ENCODE data around the gene SLC35F5. TPM values are rescaled to one million over a fixed set of nuclear protein-coding genes. Genes with fewer than 3 reads are reported as not detected.
"Not testable (repeated sequence)": the region's sequence is repeated elsewhere in the genome, so short reads cannot be mapped to it uniquely, and the experiment has no call there.

Gene SLC35F5
- total RNA-seq, 1 experiment from 2014 or later = 39.6 TPM

DNA sequence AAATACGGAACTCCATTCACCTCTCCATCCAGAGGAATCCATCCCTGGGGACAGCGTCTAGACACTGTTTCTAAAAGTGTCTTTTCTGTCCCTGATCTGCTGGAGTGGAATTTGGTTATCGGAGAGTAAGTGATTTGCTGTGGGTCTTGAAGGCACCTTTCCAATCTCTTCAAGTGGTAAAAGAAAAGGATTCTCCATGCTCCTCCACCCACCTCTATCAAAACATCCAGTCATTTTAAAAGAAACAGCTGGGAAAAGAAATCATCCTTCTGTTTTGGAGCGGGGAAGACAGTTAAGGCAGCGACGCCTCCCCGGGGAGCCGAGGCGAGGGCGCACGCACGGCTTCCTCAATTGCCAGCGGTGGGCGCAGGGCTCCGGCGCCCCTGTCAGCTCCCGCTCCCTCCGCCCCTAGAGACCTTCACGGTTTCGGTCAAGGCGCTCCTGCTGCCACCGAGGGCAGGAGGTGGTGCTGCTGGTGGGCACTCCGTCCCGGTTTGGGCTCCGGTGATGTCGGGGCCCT is 547 bp downstream of the SLC35F5 start:
- peak; percentile 56 for DNase-seq (ENCODE audit: low spot score)

DNA sequence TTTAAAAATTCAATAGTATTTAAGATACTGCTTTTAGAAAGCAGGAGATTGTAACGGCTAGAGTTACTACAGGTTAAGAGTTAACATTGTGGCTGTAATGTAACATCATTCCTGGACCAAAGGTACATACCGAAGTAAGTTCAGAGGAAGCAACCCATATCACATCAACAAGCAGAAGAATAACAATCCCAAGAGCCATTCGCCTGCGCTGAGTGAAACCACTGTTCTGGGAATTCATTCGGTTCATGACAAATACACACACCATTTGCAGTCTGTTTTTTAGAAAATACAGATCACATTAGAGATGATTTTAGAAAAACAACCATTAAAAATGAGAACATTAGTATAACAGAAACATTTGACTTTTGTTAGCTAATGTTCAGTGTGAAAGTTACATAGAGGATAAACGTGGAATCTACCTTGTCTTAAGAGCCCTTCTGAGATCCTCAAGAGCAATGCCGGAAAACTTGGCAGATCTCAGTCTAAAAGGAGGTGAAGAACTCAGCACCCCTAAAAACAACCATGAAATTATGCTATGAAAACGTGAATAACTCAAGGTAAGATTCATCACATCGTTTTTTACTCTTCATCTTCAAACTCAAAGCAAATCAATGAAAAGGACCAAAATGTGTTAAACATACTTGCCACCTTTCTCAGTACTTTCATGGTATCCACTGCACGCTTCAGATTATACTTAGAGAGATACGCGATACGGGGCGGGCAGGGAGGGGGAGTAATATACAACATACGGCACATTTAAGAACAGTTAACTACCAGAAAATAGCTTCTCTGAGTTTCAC is 1.2 kb downstream of the SLC35F5 start:
- peak; percentile 37 for DNase-seq (ENCODE audit: low spot score)

DNA sequence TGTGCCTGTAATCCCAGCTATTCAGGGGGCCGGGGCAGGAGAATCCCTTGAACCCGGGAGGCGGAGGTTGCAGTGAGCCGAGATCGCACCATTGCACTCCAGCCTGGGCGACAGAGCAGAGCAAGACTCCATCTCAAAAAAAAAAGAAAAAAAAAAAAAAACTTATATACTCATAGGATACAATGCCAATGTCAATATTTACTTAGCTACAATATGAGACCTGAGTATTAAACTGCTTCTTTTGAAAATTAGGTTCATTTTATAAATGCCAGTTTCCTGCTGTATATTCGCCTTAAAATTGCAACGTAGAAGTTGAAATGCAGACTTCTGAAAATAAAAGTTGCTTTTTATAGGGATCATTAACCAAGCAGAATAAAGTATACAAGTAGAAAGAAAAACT is 2.3 kb downstream of the SLC35F5 start:
- DNase-seq (ENCODE audit: low spot score) = no peak

DNA sequence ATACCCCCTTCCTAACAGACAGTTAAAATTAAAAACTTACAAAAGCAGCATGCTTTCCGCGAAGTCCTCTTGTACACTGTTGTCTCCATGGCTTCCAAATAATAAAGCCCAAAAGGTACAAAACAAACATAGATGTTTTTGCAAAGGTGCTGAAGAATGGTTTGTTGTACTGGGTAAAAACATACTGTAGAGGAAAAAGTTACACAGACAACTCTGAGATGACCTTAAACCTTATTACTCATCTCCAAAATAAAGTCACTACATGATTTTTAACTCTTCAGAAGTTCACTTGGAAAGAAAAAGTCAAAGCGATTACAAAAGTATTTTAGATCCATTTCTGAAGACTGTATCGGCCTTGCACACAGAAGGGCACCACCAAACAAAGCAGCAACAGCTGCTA is 6.1 kb downstream of the SLC35F5 start:
- no peak for DNase-seq (ENCODE audit: low spot score)

DNA sequence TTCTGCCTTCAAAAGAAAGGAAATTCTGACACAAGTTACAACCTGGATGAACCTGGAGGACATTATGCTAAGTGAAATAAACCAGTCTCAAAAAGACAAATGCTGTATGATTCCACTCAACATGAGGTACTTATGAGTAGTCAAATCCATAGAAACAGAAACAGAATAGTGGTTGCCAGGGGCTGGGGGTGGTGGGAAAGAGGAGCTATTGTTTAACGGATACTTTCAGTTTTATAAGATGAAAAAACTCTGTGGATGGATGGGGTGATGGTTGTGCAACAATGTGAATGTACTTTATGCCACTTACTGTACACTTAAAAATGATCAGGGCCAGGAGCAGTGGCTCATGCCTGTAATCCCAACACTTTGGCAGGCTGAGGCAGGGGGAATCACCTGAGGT is 15.4 kb downstream of the SLC35F5 start:
- DNase-seq (ENCODE audit: low spot score) = no peak

DNA sequence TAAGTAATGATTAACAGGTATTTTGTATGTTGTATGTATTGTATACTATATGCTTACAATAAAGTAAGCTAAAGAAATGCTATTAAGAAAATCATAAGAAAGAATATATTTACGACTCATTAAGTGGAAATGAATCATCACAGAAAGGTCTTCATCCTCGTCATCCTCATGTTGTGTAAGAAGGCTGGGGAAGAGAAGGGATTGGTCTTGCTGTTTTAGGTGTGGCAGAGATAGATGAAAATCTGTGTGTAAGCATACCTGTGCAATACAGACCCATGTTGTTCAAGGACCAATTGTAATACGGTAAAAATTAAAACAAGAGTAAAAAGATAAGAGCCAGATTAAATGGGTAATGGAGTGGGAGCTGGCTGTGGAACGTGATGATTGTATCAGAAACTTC is 16.6 kb downstream of the SLC35F5 start:
- no peak for DNase-seq (ENCODE audit: low spot score)

DNA sequence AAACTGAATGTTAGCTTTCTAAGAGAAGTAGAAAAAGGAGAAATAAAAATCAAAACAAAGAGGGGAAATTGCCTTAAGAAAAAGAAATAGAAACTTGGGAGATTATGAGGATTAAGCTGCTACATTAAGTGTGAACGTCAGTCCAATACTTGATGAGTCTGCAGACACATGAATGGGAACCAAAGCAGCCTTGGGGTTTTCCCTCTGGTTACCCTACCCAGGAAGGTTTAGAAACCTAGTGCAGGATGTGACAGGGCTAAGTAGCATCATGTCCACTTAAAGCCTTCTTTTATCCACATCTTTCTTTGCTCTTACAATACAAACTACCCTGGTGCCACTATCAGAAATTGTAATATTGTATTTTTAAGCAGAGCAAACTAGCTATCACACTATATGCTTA is 22.3 kb downstream of the SLC35F5 start:
- DNase-seq (ENCODE audit: low spot score) = no peak

DNA sequence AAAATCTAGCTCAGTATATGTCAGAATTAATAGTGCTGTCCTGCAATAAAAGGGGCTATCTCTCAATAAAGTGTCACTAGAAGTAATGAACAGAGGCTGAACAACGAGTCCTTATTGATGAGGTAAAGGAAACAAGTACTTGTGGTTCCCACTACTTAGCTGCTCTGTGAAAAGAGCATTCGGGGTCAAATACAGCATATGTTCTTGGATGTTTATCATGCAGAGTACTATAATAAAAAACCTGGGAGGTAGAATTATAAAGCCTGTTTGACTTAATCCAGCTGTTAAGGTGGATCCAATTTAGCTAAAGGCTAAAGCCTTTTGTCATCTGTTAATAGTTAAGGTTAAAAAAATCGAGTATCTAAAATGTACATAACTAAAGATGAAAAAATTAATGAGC is 32.4 kb downstream of the SLC35F5 start:
- DNase-seq (ENCODE audit: low spot score) = no peak

DNA sequence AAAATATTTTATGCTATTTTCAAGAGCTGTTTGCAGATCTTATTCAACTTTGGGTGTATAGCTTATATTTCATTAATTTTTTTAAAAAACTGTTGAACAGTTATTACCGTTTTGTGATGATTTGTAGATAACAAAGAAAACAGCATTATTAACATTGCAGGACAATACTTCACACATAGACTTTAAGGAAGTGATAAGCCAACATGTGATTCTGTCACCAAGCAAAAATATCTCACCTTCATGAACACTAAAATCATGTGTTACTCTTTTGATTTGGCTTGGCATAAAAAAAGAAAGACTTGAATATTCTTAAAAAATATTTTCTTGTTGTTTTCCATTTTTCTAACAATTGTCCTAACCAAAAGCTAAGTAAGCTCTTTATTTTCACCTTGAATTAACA is 33.0 kb downstream of the SLC35F5 start:
- no peak for DNase-seq (ENCODE audit: low spot score)

DNA sequence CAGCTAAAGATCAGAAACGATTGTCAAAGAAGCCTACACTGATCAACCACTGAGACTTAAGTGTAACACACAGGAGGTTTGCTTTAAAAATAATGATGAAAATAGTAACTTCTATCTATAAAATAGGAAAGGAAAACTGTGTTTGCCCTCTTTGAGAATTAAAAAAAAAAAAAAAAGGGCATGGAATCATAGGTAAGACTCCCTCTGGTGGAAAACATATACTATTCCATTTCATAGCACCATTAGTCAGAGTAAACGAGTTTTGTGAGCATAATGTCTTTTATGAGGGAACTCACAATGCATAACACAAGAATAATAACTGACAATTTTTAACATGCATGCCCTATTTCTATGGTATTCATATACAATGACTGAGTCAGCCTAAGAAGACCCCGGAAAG is 36.3 kb downstream of the SLC35F5 start:
- DNase-seq (ENCODE audit: low spot score) = peak; percentile 28

DNA sequence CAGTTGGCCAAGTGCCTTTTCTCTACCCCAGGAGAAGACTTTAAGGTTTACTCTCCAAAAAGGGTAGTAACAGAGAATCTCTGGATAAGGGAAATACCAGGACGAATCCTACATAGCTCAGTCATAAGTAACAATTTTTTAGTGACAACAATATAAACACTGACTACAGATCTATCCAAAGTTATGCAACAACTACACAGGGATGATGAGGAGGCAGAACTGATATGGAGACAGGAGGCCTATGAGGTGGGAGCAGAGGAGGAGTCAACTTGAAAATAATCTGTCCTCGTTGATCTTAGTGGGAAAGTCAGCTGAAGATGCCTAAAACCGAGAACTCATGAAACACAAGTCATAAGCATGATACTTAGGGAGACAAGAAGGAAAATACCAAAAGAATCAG is 40.2 kb downstream of the SLC35F5 start:
- no peak for DNase-seq (ENCODE audit: low spot score)

DNA sequence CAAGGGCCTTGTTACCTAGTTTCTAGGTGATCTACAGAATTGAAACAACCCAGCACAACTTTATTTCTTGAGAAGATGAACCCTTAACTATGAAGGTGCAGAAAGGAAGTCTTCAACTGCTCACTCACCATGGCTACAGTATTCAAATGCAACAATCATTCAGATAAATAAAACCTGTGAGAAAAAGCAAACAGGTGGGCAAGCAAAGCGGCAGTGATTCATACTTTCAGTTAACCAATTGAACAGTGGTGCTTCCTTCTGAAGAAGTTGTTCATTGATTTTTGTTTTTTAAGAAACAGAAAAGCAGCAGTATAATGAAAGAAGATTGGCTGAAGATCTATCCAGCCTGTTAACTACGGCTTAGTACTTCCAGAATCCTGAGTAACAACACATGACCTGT is 43.5 kb downstream of the SLC35F5 start:
- no peak for DNase-seq (ENCODE audit: low spot score)

DNA sequence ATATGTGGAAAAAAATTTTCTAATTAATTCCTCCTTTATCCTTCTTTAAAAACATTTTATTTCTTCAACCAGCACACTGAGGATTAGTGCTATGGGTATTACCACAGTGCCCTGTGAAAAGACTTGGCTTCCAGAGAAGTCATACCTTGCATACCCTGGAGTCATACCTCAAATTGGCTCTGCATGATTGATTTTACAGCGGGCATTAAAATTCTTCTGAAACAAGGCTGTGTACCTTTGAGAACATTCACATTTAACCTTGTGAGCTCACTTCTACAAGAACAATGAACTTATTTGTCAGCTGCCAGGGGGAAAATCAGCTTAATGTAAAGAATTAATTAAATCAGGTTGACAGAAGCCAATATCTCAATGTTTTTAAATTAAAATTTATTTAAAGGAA is 44.6 kb downstream of the SLC35F5 start:
- DNase-seq (ENCODE audit: low spot score) = no peak

DNA sequence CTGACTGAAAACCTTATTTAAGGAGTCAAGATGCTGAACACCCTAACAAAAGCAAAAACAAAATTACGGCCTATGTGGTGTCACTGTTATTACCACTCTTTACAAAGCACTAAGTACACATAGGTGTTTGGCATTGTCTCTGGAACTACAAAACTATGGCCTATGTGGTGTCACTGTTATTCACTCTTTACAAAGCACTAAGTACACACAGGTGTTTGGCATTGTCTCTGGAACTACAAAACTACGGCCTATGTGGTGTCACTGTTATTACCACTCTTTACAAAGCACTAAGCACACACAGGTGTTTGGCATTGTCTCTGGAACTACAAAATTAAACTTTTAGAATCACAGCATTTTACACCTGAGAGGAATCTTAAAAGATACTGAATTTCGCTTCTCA is 47.4 kb downstream of the SLC35F5 start:
- DNase-seq (ENCODE audit: low spot score) = no peak

DNA sequence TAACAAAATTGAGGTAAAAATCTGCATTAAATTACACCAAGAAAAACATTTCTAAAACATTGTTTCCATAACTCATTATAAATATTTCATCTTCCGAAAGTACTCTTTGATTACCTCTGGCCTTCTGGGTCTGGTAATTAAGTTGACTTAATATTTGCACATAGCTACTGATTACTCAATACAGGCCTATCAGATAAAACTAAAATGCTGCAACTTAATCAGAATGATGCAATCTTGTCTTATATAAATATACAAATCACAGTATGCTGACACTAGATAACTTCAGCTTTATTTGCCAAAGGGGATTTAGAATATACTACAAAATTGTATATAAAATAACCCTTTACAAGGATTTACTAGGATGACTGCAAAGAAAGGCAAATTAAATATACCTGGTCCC is 49.3 kb downstream of the SLC35F5 start:
- no peak for DNase-seq (ENCODE audit: low spot score)

DNA sequence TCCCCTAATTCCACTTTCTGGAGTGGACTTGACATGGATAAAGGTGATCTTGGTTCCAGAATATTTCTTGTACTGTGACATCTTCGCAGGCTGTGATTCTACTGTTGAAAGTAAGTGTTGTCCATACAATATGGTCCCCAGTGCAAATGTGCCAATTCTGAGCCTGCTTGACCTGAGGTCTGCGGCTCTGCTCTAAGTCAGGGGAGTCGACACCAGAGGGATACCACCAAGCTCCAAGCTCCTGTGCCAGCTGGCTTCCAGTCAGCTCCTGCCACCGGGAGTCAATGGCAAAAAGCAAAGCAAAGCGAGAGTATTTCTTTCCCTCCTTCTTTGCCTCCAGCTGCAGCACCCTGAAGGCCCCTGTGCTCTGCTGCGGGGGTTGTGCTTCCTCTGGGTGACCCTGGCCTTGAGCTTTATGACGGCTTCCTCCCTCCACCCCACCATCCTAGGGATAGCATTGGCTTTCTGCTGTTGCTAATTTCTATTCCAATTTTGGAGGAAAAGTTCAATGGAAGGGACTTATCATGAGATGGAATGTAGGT is 50.4 kb downstream of the SLC35F5 start:
- DNase-seq (ENCODE audit: low spot score) = no peak

DNA sequence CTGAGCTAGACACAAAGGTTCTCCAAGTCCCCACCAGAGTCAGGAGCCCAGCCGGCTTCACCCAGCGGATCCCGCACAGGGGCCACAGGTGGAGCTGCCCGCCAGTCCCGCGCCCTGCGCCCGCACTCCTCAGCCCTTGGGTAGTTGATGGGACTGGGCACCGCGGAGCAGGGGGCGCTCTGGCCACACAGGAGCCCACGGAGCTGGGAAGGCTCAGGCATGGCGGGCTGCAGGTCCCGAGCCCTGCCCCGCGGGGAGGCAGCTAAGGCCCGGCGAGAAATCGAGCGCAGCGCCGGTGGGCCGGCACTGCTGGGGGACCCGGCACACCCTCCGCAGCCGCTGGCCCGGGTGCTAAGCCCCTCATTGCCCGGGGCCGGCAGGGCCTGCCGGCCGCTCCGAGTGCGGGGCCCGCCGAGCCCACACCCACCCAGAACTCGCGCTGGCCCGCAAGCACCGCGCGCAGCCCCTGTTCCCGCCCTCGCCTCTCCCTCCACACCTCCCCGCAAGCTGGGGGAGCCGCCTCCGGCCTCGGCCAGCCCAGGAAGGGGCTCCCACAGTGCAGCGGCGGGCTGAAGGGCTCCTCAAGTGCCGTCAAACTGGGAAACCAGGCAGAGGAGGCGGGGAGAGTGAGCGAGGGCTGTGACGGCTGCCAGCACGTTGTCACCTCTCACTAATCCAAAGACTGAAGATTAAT is 52.0 kb downstream of the SLC35F5 start:
- not testable (repeated sequence) for DNase-seq (ENCODE audit: low spot score)

DNA sequence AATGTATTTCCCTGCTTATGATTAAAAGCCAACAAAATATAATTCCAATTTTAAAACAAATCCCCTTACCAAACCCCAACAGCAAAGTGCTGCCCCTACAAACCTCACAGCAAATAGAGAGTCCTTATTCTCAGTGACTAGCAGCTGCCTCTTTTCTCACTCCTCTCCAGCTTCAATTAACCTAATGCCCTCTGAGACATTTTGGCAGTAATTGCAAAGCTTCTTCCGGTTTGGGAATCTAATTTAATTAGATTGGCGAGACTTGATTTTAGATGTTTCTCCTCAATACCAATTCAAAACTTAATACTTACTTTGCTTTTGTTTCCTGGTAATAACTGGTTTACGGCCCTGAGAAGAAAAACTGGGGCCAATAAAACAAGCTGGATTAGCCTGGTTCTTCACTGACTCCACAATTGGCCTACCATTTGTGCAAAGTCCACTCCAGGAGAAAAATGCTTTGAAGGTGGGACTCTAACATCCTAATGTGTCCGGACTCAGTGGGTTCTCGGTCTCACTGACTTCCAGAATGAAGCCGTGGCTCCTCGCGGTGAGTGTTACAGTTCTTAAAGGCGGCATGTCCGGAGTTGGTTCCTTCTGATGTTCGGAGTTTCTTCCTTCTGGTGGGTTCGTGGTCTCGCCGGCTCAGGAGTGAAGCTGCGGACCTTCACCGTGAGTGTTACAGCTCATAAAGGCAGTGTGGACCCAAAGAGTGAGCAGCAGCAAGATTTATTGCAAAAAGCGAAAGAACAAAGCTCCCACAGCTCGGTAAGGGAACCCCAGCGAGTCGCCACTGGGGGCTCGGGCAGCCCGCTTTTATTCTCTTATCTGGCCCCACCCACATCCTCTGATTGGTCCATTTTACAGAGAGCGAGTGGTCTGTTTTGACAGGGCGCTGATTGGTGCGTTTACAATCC is 52.8 kb downstream of the SLC35F5 start:
- DNase-seq (ENCODE audit: low spot score) = no peak

DNA sequence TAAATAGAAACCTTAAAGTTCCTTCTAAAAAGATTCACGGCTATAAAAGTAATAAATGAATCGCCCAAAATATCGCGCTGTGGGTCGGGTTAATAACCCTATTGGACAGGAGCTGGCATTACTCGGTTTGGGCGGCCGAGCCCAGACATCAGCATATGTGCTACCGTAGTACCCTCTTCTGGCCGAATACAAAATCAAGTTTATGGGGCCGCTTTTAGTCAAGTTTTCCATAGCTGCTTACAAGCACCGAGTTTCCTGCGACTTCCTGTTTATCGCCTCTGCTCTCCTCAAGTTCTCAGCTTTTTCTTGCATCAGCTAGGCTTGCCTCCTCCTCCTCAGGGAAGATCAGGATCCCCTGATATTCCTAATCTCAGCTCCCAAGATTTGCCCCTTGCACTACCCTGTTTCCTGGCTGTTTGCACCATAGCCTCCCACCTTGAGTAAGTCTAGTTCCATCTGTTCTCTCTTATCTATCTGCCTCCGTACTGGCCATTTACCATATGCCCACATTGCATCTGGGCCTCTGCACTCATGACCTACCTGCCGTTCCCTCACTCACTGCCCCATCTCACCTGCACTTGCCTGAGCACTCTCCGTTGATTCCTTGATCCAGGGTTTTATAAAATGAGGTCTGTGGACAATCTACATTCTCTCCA is 56.1 kb downstream of the SLC35F5 start:
- DNase-seq (ENCODE audit: low spot score) = peak; percentile 25

DNA sequence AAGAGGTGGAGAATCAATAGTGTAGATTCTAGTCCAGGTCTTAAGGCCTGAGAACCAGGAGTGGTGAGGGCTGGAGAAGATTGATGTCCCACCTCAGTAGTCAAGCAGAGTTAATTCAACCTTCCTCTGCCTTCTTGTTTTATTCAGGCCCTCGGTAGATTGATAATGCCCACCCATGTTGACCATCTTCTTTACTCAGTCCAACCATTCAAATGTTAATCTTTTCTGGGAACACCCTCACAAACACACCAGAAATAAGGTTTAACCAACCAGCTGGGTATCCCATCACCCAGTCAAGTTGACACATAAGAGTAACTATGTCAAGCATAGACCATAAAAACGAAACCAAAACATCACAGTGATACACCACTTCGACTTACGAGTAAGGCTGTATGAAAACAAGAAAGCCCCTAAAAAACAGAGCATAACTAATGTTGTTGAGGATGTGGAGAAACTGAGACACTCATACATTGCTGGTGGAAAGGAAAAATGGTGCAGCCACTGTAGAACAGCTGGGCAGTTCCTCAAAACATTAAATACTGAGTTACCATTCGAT is 57.5 kb downstream of the SLC35F5 start:
- no peak for DNase-seq (ENCODE audit: low spot score)

DNA sequence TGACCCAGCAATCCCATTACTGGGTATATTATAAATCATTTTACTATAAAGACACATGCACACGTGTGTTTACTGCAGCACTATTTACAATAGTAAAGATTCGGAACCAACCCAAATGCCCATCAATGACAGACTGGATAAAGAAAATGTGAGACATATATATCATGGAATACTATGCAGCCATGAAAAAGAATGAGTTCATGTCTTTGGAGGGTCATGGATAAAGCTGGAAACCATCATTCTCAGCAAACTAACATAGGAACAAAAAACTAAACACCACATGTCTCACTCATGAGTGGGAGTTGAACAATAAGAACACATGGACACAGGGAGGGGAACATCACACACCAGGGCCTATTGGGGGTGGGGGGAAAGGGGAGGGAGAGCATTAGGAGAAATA is 58.2 kb downstream of the SLC35F5 start:
- not testable (repeated sequence) for DNase-seq (ENCODE audit: low spot score)
